Ramos (cell line): ENCODE data around the gene GPC3.
"Not testable (repeated sequence)": the region's sequence is repeated elsewhere in the genome, so short reads cannot be mapped to it uniquely, and the experiment has no call there.

Experiments used
- in situ Hi-C: fragments of 300-500 bp; cut with MboI; formaldehyde crosslinking; loops from one replicate; pipeline ENCODE4 v1.14.3; 2022; ENCODE audit warnings: low sequenced_read_pairs; ENCODE audit not compliant: unreplicated experiment

The GPC3 gene

DNA sequence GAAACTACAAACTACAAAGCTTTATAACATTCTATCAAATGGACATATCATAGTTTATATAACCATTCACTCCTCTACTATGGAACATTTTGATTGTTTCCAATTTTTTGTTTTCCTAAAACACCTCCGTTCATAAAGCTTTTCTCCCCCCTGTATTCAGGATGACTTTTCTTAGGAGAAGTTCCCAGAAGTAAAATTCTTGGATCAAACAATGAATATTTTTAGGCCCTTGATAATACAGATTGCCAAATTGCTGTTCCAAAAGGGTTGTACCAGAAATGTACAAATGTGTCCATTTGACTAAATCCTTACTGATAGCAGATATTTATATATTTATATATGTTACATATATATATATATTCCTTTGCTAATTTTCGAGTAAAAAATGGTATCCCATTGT, 77.8 kb downstream of the GPC3 start:
- in situ Hi-C loops = no loop called here

DNA sequence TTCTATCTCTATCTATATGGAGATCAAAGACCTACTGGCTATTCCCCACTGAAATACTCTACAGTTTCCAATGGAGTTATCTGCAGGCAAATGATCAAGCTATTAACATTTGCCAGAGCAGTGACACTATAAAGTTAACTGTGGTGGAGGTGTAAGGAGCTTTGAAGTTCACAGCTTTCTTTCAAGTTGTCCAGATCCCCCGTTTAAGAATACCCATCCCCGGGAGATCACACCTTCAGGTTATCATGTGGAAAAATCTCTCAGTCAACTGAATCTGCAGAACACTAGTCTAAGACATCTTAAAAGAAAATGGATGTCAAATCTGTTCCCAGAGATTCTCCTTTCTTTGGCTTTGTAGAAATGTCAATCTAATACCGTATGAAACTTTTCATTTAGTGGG, 80.1 kb downstream of the GPC3 start:
- in situ Hi-C loops = no loop called here

DNA sequence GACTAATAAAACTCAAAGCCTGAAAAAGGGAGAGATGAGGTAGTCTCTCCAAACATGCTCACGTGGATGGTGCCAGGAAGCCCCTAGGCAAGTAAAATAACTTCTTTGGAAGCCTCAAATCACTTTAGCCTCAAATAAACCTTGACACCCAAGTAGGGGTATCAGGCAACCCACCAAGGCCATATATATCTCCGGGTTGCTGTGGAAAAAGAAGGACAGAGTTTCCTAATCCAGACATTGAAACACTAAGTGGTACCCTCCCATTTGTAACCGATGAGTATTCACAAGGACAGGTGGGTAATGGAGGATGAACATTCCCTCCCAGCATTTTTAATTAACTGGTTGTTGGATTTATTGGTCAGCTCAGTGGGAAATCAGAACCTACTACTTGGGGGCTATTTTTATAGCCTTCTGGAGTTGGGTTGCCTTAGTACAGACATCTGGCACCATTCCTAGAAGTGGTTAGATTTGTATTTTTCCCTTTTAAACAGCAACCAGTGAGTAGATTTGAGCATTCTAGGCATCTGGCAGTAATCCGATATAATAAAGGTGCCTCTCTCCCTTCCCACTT, 87.7 kb downstream of the GPC3 start:
- in situ Hi-C loops = no loop called here

- in situ Hi-C loops = no loop called here
These were observed 93.1 kb downstream of the GPC3 start for GRCh38 chrX:133892337-133892736.

- in situ Hi-C loops = no loop called here
These were observed 96.4 kb downstream of the GPC3 start for GRCh38 chrX:133888984-133889383.

DNA sequence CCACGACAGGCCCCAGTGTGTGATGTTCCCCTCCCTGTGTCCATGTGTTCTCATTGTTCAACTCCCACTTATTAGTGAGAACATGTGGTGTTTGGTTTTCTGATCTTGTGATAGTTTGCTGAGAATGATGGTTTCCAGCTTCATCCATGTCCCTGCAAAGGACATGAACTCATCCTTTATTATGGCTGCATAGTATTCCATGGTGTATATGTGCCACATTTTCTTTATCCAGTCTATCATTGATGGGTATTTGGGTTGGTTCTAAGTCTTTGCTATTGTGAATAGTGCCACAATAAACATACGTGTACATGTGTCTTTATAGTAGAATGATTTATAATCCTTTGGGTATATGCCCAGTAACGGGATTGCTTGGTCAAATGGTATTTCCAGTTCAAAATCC, 97.3 kb downstream of the GPC3 start:
- in situ Hi-C loops = not testable (repeated sequence)

DNA sequence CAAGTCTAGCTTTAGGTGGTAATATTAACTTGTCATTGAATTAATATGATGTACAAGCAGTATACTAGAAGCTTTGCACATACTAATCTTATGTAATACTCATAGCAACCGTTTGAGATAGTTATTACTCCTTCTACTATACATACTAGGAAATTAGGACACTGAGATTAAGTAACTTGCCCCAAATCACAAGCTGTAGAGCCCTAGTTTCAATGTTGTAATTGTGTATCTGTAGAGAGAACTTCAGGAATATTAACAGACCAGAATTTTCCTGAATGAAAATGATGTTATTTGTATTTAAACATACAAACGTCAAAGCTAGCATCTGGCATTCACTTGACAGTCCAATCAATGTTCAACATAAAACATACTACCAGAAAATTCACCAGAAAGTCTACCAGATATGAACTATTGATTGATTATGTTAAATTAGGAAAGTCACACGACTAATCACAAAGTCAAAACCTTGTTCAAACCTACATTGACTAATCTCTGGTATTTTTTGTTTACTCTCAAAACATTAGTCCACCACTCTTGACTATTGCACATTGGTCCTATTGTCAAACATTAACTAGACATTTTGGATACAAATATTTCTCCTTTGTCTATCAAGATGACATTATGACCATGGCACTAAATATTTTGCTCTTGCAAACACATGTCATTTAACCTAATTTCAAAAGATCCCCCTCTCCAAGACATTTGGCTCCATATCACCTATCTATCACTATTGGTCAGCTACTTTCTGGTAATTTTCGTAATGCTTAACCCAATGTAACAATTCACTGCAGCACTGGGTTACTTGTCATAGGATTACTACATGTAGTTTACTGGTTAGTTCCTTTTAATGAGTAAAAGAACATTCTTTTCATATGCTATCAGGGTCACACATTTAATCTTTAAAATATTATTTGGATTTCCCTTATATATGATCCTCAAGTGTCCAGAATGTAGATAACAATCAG, 100.7 kb downstream of the GPC3 start:
- in situ Hi-C loops = no loop called here

GRCh38 chrX:133881893-133882292, 103.5 kb downstream of the GPC3 start:
- in situ Hi-C loops = no loop called here

DNA sequence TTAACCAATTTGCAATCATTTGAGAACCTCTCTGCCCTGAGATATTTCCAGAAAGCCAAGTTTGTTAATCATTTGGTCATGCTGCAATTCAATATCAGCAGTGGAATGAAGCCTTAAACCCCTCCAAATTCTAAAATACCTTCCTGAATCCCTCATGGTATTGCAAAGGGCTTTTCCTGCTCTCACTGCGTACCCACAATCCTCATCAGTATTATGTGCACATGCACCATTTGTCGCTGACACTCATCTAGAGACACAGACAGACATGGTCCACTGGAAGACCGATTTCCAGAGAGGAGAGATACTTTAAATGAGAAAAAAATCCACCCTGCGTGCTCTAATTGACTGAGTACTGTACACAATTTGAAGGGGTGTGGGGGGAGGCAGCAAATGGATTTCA, 104.4 kb downstream of the GPC3 start:
- in situ Hi-C loops = no loop called here

DNA sequence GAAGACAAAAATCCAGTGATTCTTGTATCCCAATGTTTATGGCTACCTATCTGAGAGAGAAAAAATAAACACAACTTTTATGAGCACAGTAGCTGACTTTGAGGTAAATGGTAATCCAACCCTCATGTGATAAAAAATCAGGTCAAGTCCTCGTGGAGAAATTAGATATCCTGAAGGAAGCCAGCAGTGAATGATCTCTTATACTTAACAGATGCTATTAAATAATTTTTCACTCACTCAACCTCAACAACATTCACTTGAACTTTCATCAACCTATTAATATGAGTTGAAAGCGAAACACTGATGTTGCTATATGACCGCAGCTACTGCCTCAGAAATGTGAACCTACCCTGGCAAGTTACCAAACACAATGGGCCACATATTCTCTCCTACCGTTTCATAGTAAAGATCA, 105.4 kb downstream of the GPC3 start:
- in situ Hi-C loops = no loop called here

DNA sequence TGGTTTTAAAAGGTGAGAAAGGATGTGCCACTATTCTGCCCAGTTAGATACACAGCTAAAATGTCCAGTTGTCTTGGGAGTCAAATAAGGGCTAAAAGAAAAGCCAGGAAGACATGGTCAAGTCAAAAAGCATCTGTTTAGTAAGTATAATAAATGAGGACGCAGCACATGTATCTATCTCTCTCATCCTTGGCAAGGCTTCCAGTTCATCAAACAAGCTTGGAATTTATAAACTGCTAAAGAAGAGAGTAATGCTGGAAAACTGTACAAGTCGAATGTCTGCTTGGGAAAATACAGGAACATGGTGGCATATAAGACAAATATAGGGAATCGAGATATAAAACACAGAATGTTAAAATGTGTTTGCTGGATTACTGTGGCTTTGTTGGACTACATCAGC, 106.7 kb downstream of the GPC3 start:
- in situ Hi-C loops = no loop called here

DNA sequence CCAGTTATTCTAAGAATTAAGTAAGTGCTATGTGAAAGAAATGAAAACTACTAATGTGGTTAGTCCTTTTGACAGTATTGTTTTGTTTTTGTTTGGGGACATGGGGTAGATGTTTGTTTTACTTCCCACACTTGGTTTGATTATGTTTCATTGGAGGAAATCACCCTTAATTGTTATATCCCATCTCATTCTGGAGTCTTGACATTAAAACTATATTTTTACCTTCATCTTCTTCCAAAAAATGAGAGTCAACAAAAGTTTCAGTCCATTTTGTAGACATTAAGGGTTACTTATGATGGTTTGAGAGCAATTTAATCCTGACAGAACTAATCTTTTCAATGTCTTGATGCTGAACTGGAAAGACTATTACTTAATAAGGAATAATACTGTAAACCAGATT, 108.7 kb downstream of the GPC3 start:
- in situ Hi-C loops = no loop called here

GRCh38 chrX:133869270-133869669, 116.1 kb downstream of the GPC3 start:
- in situ Hi-C loops = no loop called here

DNA sequence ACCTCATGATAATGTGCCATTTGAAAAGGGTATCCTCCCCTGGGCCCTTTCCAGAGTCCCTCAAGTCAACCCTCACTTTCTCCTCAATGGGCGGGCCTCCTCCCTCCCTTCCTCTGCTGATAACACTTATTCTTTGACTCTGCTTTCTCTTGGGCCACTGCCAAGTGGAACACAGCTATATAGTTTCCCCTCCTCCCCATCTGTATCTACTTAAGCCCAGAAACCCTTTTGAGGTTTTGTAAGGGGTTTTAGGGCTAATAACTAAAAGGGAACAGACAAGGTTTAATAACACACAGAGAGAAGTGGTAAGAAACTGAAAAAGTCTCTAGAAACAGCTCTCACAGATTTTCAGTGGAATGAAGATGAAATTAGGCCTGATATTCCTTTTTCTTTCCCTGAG, 116.7 kb downstream of the GPC3 start:
- in situ Hi-C loops = no loop called here

- in situ Hi-C loops = no loop called here
These were observed 117.1 kb downstream of the GPC3 start for GRCh38 chrX:133868250-133868649.

GRCh38 chrX:133865761-133866471, 119.5 kb downstream of the GPC3 start:
- in situ Hi-C loops = no loop called here

DNA sequence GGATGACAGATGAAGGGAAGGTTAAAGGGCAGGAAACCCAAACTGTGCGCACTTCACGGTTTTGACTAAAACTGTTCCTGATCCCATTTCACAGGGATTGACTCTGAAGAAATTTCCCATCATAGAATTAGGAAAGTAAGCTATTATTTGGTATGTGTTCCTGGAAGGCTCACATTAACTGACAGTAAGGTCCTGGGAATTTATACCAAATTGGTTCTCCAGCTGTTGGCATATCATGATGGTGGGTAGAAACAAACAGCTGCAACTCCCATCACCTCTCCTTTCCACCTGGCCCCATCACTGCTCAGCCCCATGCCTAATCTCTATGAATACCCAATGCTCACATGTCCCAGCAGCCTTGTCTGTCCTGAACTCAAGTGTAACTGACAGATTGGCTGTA, 121.2 kb downstream of the GPC3 start:
- in situ Hi-C loops = no loop called here

- in situ Hi-C loops = no loop called here
These were observed 125.5 kb downstream of the GPC3 start for GRCh38 chrX:133859860-133860259.

DNA sequence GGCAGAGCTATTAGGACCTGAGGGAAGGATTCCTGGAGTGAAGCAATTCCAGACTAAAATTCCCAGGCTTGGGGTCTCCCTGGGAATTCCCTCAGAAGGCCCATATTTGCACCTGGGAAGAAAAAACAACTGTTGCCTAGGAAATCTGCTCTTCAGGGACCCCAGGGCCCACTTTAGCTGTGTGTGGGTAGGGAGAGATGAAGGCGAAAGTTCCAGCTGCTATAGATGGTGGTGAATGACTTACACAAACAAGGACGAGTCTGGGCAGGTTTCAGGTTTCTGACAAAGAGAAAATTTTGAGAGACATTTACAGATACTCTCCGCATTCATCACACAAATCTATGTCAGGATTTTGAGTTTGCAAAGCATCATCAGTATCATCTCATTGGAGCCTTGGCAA, 126.1 kb downstream of the GPC3 start:
- in situ Hi-C loops = no loop called here

DNA sequence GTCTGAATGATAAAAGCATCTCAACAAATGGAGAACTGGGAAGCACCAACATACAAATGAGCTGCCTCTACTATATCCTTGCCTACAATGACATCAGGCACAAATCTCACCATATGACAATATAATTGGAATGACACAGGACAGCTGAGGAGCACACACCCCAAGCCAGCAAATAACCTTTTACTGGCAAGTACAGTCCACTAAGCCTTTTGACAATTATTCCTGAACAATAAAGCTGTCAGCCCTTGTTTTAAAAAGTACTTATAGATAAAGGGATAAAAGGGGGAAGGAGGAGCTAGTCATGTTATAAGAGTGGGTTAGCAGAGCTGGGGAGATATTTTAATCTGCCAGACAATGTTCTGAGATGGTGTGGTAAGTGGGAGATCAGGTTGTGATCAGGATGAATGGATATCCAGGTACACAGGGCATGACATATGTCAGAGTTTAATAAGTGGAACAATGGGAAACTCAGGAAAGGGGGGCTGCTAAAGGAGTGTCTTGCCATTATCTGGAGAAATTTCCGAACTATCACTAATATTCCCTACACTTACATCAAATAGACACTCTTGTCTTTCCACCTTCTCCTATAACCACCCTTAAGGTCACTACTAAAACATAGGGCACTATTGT, 127.6 kb downstream of the GPC3 start:
- in situ Hi-C loops = no loop called here

DNA sequence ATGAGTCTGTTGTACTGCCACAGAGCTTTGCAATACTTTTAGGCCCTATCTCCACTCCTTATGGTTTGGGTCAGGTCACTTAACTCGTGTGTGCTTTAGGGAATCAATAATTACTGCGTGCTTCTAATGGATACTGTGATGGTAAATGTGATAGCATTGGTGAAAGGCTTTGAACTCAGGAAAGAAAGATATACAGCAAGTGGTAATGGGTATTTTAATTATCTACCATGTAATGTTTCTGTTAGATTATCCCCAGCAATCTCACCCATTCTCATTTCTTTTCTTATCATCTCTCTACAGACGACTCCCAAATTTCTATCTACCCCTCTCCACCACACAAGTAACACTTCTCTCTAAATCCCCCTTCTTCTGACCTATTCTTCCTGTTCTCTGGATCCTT, 128.6 kb downstream of the GPC3 start:
- in situ Hi-C loops = no loop called here
